ENCODE data around the gene GALNT10.
"Not testable (repeated sequence)": the region's sequence is repeated elsewhere in the genome, so short reads cannot be mapped to it uniquely, and the experiment has no call there.

GALNT10 gene

GRCh38 chr5:154341620-154342019 lies 151.1 kb downstream of the GALNT10 start:
- H3K27ac ChIP-seq: no peak overlapping the region
- DNase-seq (ENCODE audit: low read depth, low spot score): no peak

DNA sequence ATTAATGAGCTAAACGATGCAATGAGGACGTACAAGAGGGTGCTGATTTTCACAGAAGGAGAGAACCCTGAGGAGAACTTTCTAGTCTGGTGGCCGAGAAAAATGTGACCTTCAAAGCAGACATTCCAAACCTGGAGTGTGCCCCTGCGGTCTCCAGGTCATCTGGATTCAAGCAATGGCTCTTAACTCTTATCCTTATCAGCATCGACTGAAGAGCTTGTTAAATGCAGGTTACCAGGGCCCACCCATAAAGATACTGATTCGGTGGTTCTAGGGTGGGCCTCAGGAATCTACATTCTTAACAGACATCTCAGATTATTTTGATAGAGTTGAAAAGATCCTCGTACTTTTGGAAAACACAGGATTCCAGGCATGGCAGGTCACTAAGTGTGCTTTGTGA lies 151.7 kb downstream of the GALNT10 start:
- H3K27ac ChIP-seq: no peak overlapping the region
- DNase-seq (ENCODE audit: low read depth, low spot score): no peak

GRCh38 chr5:154342963-154343362 lies 152.4 kb downstream of the GALNT10 start:
- no peak for DNase-seq (ENCODE audit: low read depth, low spot score)
- no peak overlapping the region for H3K27ac ChIP-seq

GRCh38 chr5:154344461-154344860 lies 153.9 kb downstream of the GALNT10 start:
- DNase-seq (ENCODE audit: low read depth, low spot score): no peak
- no peak overlapping the region for H3K27ac ChIP-seq

DNA sequence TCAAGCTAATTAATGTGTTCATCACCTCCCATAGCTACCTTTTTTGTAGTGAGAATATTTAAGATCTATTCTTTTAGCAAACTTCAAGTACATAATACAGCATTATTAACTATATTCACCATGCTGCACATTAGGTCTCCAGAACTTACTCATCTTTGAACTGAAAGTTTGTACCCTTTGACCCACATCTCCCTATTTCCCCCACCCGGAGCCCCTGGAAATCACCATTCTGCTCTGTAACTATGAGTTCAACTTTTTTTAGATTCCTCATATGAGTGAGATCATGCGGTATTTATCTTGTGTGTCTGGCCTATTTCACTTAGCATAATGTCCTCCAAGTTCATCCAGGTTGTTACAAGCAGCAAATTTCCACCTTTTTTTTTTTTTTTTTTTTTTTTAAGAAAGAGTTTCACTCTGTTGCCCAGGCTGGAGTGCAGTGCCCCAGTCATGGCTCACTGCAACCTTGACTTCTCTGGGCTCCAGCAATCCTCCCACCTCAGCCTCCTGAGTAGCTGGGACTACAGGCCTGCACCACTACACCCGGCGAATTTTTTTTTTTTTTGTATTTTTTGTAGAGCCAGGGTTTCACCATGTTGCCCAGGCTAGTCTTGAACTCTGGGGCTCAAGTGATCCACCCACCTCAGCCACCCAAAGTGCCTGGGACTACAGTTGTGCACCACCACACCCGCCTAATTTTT lies 154.9 kb downstream of the GALNT10 start:
- DNase-seq (ENCODE audit: low read depth, low spot score): no peak
- no peak overlapping the region for H3K27ac ChIP-seq

DNA sequence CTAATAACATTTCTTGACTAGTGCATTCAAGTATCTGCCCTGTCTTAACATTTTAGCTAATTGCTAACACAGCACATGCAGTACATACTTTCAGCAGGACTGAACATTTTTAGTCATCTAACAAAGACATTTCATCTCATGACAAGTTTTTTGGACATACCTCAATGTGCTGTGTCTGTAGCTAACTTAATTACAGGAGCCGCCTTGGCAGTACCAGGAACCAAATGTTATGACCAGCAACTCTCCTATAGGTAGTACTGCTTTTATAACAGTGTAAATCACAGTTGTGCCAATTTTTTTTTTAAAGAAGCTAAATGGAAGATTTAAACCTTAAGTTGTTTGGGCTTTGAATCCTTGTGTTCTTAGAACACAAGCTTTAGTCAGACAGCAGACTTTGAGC lies 155.9 kb downstream of the GALNT10 start:
- DNase-seq (ENCODE audit: low read depth, low spot score): no peak
- H3K27ac ChIP-seq: no peak overlapping the region

- H3K27ac ChIP-seq: no peak overlapping the region
- no peak for DNase-seq (ENCODE audit: low read depth, low spot score)
These were observed 159.2 kb downstream of the GALNT10 start for GRCh38 chr5:154349626-154350264.

GRCh38 chr5:154351141-154351540 lies 160.6 kb downstream of the GALNT10 start:
- no peak for DNase-seq (ENCODE audit: low read depth, low spot score)
- no peak overlapping the region for H3K27ac ChIP-seq

- H3K27ac ChIP-seq: no peak overlapping the region
- peak; percentile 8 for DNase-seq (ENCODE audit: low read depth, low spot score)
These were observed 161.0 kb downstream of the GALNT10 start for GRCh38 chr5:154351566-154351965.

DNA sequence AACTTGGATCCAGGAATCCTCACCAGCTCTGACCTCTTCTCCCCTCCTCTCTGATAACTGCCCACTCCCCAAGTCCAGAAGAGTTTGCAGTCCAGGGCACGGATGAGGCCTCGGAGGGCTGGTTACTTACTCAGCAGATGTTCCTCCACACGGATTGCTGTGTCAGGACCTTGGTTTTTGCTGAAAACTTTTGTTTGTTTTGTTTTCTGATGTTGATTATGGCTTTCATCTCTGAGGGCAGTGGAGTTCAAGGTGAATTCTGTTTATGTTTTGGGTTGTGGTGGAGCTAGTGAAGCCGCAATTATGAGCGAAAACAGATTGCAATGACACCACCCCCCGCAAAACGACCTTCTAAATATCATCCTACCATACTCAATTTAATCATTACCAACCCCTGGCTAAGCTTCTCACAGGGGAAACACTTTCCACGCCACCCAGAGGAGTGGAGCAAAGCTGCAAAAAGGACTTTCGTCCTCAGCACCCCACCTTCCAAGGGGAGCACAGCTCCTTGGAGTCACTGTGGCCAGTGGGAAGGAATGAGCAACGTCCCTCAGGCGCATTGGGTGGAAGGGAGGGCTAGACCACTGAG lies 162.5 kb downstream of the GALNT10 start:
- H3K27ac ChIP-seq: no peak overlapping the region

GRCh38 chr5:154355129-154355611 lies 164.6 kb downstream of the GALNT10 start:
- no peak for DNase-seq (ENCODE audit: low read depth, low spot score)
- no peak overlapping the region for H3K27ac ChIP-seq

More for the DNA sequence above, 162.5 kb downstream of the GALNT10 start:
- no peak for DNase-seq (ENCODE audit: low read depth, low spot score)

- no peak for DNase-seq (ENCODE audit: low read depth, low spot score)
- H3K27ac ChIP-seq: peak overlapping the region; percentile 58
These were observed 165.6 kb downstream of the GALNT10 start for GRCh38 chr5:154356020-154356655.

DNA sequence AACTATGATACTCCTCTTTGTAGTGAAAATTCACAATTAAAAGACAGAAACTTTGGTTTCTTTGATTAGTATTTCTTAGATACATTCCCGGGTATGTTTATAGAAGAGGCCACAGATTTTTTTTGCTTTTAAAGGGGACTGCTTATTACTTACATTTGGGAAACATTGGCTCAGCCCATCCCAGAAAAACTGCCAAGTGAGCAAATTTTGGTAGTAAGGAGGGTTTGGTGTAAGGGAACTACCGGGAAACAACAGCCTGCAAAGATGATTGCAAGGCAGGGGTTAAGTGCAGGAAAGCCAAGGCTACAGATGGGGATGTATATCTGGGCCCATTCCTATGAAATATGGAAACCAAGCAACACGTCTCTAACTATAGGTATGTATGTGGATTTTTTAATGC lies 166.4 kb downstream of the GALNT10 start:
- peak overlapping the region; percentile 58 for H3K27ac ChIP-seq
- no peak for DNase-seq (ENCODE audit: low read depth, low spot score)

GRCh38 chr5:154358516-154359220 lies 168.1 kb downstream of the GALNT10 start:
- no peak overlapping the region for H3K27ac ChIP-seq
- DNase-seq (ENCODE audit: low read depth, low spot score): no peak

DNA sequence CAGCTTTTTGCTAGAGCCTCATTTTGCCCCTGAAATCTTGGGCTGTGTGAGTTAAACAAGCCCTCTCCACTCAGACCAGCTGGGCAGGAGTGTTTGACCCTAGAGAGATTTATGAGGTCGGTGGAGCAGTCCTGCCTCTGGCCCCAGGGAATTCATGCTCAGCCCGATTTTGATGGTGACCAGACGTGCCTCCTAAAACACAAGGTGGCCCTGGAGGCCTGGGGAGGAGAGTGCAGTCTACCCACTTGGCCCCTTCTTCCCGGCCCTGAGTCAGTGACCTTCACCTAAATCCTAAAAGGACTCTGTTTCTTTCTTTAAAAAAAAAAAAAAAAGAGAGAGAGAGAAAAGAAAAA lies 168.7 kb downstream of the GALNT10 start:
- H3K27ac ChIP-seq: no peak overlapping the region
- no peak for DNase-seq (ENCODE audit: low read depth, low spot score)

DNA sequence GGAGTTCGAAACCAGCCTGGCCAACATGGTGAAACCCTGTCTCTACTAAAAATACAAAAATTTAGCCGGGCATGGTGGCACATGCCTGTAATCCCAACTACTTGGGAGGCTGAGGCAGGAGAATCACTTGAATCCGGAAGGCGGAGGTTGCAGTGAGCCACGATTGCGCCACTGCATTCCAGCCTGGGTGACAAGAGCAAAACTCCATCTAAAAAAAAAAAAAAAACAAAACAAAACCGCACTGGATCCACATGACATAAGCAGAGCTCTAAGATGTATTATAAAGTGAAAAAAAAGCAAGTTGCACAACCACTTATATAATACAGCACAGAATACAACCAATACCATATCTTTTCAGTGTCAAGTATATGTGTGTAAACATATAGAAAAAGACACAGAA lies 169.7 kb downstream of the GALNT10 start:
- not testable (repeated sequence) for H3K27ac ChIP-seq; DNase-seq (ENCODE audit: low read depth, low spot score)

- no peak for DNase-seq (ENCODE audit: low read depth, low spot score)
- no peak overlapping the region for H3K27ac ChIP-seq
These were observed 172.9 kb downstream of the GALNT10 start for GRCh38 chr5:154363411-154363810.

DNA sequence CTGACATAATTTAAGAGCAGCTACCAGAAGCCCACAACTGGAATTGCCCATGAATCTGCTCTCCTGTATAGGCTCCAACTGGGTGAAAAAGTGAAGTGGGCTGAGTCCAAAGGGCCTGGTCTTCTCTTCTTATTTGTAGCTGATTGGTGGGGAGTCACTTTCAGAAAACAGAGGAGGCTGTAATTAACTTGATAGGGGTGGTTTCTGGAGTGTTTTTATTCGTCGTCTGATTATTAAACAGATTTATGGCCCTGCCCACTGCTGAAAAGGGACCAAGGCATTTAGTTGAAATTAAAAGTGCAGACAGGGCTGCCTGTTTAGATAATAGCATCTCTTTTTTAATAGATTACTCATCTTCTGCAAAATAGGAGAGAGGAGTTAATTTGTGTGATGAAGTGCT lies 174.2 kb downstream of the GALNT10 start:
- no peak overlapping the region for H3K27ac ChIP-seq
- DNase-seq (ENCODE audit: low read depth, low spot score): no peak

DNA sequence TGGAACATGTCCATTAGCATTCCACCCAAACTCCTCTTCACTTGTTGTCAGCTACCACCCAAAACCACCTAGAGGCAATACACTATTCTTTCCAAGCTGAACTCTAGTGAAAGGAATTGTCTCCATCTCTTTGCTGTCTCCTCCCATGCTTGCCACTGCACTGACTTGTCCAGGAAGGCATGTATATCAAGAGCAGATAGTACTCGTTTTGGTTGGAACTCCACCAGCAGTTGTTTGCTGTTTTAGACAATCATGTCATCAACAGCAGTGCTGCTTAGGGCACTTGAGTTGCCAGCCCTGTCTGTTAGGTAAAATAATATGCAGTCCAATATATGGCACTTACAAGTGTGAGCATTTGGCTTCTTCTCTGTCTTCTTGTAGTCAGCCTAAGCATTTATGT lies 175.3 kb downstream of the GALNT10 start:
- DNase-seq (ENCODE audit: low read depth, low spot score): peak; percentile 8

DNA sequence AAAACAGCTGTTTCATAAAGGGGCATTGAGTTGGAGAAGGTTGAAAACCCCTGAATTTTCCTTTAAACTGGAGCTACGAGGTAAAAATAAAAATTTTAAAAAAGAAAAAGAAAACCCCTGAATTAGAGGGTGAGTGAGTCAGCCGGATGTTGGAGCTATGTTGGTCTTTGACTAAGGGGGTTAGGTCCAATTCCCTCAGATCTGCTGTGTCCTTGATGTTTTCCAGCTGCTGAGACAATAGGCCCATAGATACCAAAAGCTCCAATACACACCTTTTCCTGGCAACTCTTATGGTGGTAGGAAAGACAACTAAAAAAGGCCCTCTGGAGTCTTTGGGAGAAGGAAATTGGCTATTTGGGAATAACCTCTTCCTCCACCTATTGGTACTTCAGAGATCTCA lies 175.8 kb downstream of the GALNT10 start:
- DNase-seq (ENCODE audit: low read depth, low spot score): no peak
- H3K27ac ChIP-seq: peak overlapping the region; percentile 84

More for the DNA sequence above, 175.3 kb downstream of the GALNT10 start:
- H3K27ac ChIP-seq: peak overlapping the region; percentile 84

Data from epithelial cell of prostate (primary cell).